GM18505 (cell line): Measurements from ENCODE around the gene UGT2A2.
"Not testable (repeated sequence)": the region's sequence is repeated elsewhere in the genome, so short reads cannot be mapped to it uniquely, and the experiment has no call there.

Source experiments
- ATAC-seq: cut with Tn5 transposase; IDR thresholded peaks from one replicate; pipeline ENCODE4 v1.9.1; 2021; ENCODE audit not compliant: unreplicated experiment
- POLR2A ChIP-seq: IDR thresholded peaks from 4 replicates; pipeline ENCODE4 v1.6.1; 2011; ENCODE audit warnings: borderline replicate concordance; ENCODE audit not compliant: insufficient read depth, insufficient read length; ENCODE audit errors: extremely low read depth

UGT2A2 gene

GRCh38 chr4:69639542-69639941 is at the start of gene UGT2A2:
Gene UGT2A2 (minus strand): TSS chr4:69639642. CDS start chr4:69639640, 2 bp downstream.
- no peak for TF ChIP-seq POLR2A
- no peak for ATAC-seq

- no peak for TF ChIP-seq POLR2A
- no peak for ATAC-seq
Observed at GRCh38 chr4:69684804-69685203, 45.4 kb upstream of the UGT2A2 start.

GRCh38 chr4:69668680-69669079 is 29.2 kb upstream of the UGT2A2 start:
- ATAC-seq, result no peak
- TF ChIP-seq POLR2A, result no peak

GRCh38 chr4:69664009-69664408 is 24.6 kb upstream of the UGT2A2 start:
- ATAC-seq, result not testable (repeated sequence)

GRCh38 chr4:69661130-69661803 is 21.8 kb upstream of the UGT2A2 start:
- ATAC-seq, result not testable (repeated sequence)

GRCh38 chr4:69658133-69658532 is 18.7 kb upstream of the UGT2A2 start:
- ATAC-seq, result no peak
- TF ChIP-seq POLR2A, result no peak

GRCh38 chr4:69656653-69657158 is 17.3 kb upstream of the UGT2A2 start:
- ATAC-seq, result no peak
- no peak for TF ChIP-seq POLR2A

GRCh38 chr4:69653147-69653546 is 13.7 kb upstream of the UGT2A2 start, which contains the start of gene UGT2A1:
Gene UGT2A1 (minus strand): TSS chr4:69653247. CDS start chr4:69647644, 5,603 bp downstream.
- no peak for ATAC-seq
- TF ChIP-seq POLR2A, result no peak

GRCh38 chr4:69650872-69651271 is 11.4 kb upstream of the UGT2A2 start:
- TF ChIP-seq POLR2A, result no peak
- ATAC-seq, result no peak

- TF ChIP-seq POLR2A, result no peak
- no peak for ATAC-seq
Observed at GRCh38 chr4:69649629-69650028, 10.2 kb upstream of the UGT2A2 start.

GRCh38 chr4:69649207-69649606 is 9.8 kb upstream of the UGT2A2 start:
- no peak for TF ChIP-seq POLR2A
- ATAC-seq, result no peak

GRCh38 chr4:69642961-69643360 is 3.5 kb upstream of the UGT2A2 start:
- ATAC-seq, result no peak
- TF ChIP-seq POLR2A, result no peak

GRCh38 chr4:69640289-69640688 is 847 bp upstream of the UGT2A2 start:
- no peak for ATAC-seq
- no peak for TF ChIP-seq POLR2A

- ATAC-seq, result no peak
- no peak for TF ChIP-seq POLR2A
Observed at GRCh38 chr4:69617083-69617694, 22.3 kb downstream of the UGT2A2 start.
